Measurements from ENCODE around the gene TM9SF1. TPM values are rescaled to one million over a fixed set of nuclear protein-coding genes. Genes with fewer than 3 reads are reported as not detected.
A peak's percentile ranks its signal among the peaks of the same experiment; 100 is the strongest.
"Not testable (repeated sequence)": the region's sequence is repeated elsewhere in the genome, so short reads cannot be mapped to it uniquely, and the experiment has no call there.

Gene TM9SF1
- polyA plus RNA-seq, 3 donors from 2014 or later: 31.0 to 60.5 (median 42.4) TPM

GRCh38 chr14:24215495-24216344 lies 20.5 kb upstream of the TM9SF1 start, which contains the start of gene MDP1:
MDP1 (minus strand) TSS chr14:24216066; CDS start chr14:24215955, 111 bp downstream.
- Mint-ChIP-seq H3K27ac (peak within 1 kb of the TSS; percentile 96 to 100 (median 98)), H3K36me3 (peaks cover 4 to 11% (median 9%) of the 10 kb centered on the region in 3 donors), H3K27me3 (ENCODE audit: low read depth in 3 of 3) (peaks cover 8 to 21% (median 14%) of the 10 kb centered on the region in 3 donors), H3K4me3 (peak within 1 kb of the TSS; percentile 89 to 99 (median 93)), H3K4me1 (peaks cover 51% of the 10 kb centered on the region in 2 donors), H3K9me3 (no peaks in the 10 kb centered on the region)
- peak; percentile 84 to 88 (median 87) for DNase-seq

- Mint-ChIP-seq H3K9me3 (no peaks in the 10 kb centered on the region), H3K27ac (peak overlapping the region; percentile 96 to 100 (median 98)), H3K4me3 (peak overlapping the region; percentile 91 to 99 (median 93)), H3K36me3 (peaks cover 10 to 23% (median 12%) of the 10 kb centered on the region in 3 donors), H3K4me1 (peaks cover 58 to 60% of the 10 kb centered on the region in 2 donors), H3K27me3 (ENCODE audit: low read depth in 3 of 3) (peaks cover 8 to 23% (median 14%) of the 10 kb centered on the region in 3 donors)
- no peak for DNase-seq
Measured at GRCh38 chr14:24213866-24214662, 18.8 kb upstream of the TM9SF1 start.

GRCh38 chr14:24212924-24213865 lies 18.0 kb upstream of the TM9SF1 start, which contains the start of gene CHMP4A:
CHMP4A (minus strand) TSS chr14:24213488; CDS start chr14:24213439, 49 bp downstream.
- peaks cover 58 to 64% of the 10 kb centered on the region in 2 donors for H3K4me1 Mint-ChIP-seq
- H3K27me3 Mint-ChIP-seq (ENCODE audit: low read depth in 3 of 3): peaks cover 8 to 25% (median 14%) of the 10 kb centered on the region in 3 donors
- peaks cover 10 to 23% (median 12%) of the 10 kb centered on the region in 3 donors for H3K36me3 Mint-ChIP-seq
- H3K9me3 Mint-ChIP-seq: no peaks in the 10 kb centered on the region
- H3K27ac Mint-ChIP-seq: peak within 1 kb of the TSS; percentile 96 to 100 (median 98)
- H3K4me3 Mint-ChIP-seq: peak within 1 kb of the TSS; percentile 91 to 99 (median 93)
- peak; percentile 95 to 96 (median 96) for DNase-seq

- Mint-ChIP-seq H3K27me3 (ENCODE audit: low read depth in 3 of 3) (peaks cover 8 to 25% (median 14%) of the 10 kb centered on the region in 3 donors), H3K4me1 (peaks cover 65 to 77% of the 10 kb centered on the region in 2 donors), H3K9me3 (no peaks in the 10 kb centered on the region), H3K4me3 (peak overlapping the region in 4 of 5 donors; percentile 33 to 95 (median 65)), H3K27ac (peak overlapping the region; percentile 96 to 100 (median 98)), H3K36me3 (peaks cover 16 to 35% (median 19%) of the 10 kb centered on the region in 3 donors)
- DNase-seq: no peak
Measured at GRCh38 chr14:24211311-24211710, 16.1 kb upstream of the TM9SF1 start.

- Mint-ChIP-seq H3K27me3 (ENCODE audit: low read depth in 3 of 3) (peaks cover 1 to 8% (median 3%) of the 10 kb centered on the region in 3 donors), H3K4me1 (peaks cover 39 to 58% of the 10 kb centered on the region in 2 donors), H3K4me3 (no peak overlapping the region), H3K27ac (peak overlapping the region; percentile 86 to 98 (median 92)), H3K9me3 (no peaks in the 10 kb centered on the region), H3K36me3 (peaks cover 27 to 54% (median 33%) of the 10 kb centered on the region in 3 donors)
- no peak for DNase-seq
Measured at GRCh38 chr14:24207625-24208024, 12.4 kb upstream of the TM9SF1 start.

GRCh38 chr14:24207104-24207551 lies 11.9 kb upstream of the TM9SF1 start:
- H3K27me3 Mint-ChIP-seq (ENCODE audit: low read depth in 3 of 3): peaks cover 1 to 5% (median 3%) of the 10 kb centered on the region in 3 donors
- peaks cover 29 to 59% (median 37%) of the 10 kb centered on the region in 3 donors for H3K36me3 Mint-ChIP-seq
- H3K4me3 Mint-ChIP-seq: no peak overlapping the region
- peak; percentile 38 to 58 (median 55) for DNase-seq
- no peaks in the 10 kb centered on the region for H3K9me3 Mint-ChIP-seq
- peak overlapping the region; percentile 86 to 98 (median 92) for H3K27ac Mint-ChIP-seq
- H3K4me1 Mint-ChIP-seq: peaks cover 36 to 57% of the 10 kb centered on the region in 2 donors

- no peak for DNase-seq
- H3K27me3 Mint-ChIP-seq (ENCODE audit: low read depth in 3 of 3): peaks cover under 1 to 7% (median 3%) of the 10 kb centered on the region in 3 donors
- peaks cover 29 to 51% of the 10 kb centered on the region in 2 donors for H3K4me1 Mint-ChIP-seq
- no peaks in the 10 kb centered on the region for H3K9me3 Mint-ChIP-seq
- H3K27ac Mint-ChIP-seq: peak overlapping the region; percentile 86 to 98 (median 92)
- H3K36me3 Mint-ChIP-seq: peaks cover 30 to 61% (median 41%) of the 10 kb centered on the region in 3 donors
- H3K4me3 Mint-ChIP-seq: no peak overlapping the region
Measured at GRCh38 chr14:24206260-24207103, 11.2 kb upstream of the TM9SF1 start.

GRCh38 chr14:24204163-24205146 lies 9.2 kb upstream of the TM9SF1 start:
- Mint-ChIP-seq H3K4me3 (no peak overlapping the region), H3K36me3 (peaks cover 26 to 52% (median 37%) of the 10 kb centered on the region in 3 donors), H3K9me3 (no peaks in the 10 kb centered on the region)

GRCh38 chr14:24203249-24203886 lies 8.1 kb upstream of the TM9SF1 start:
- H3K27ac Mint-ChIP-seq: peak overlapping the region in 3 of 6 donors; percentile 15 to 40 (median 16)
- peaks cover 32 to 47% of the 10 kb centered on the region in 2 donors for H3K4me1 Mint-ChIP-seq
- H3K4me3 Mint-ChIP-seq: not testable (repeated sequence)

More at GRCh38 chr14:24204163-24205146, 9.2 kb upstream of the TM9SF1 start:
- Mint-ChIP-seq H3K27me3 (ENCODE audit: low read depth in 3 of 3) (peaks cover 0 to 5% (median 3%) of the 10 kb centered on the region in 3 donors), H3K4me1 (peaks cover 25 to 38% of the 10 kb centered on the region in 2 donors), H3K27ac (peak overlapping the region in 5 of 6 donors; percentile 9 to 82 (median 15))
- no peak for DNase-seq

GRCh38 chr14:24202538-24202937 lies 7.3 kb upstream of the TM9SF1 start:
- Mint-ChIP-seq H3K4me1 (peaks cover 31 to 43% of the 10 kb centered on the region in 2 donors), H3K36me3 (peaks cover 32 to 52% (median 46%) of the 10 kb centered on the region in 3 donors), H3K27ac (peak overlapping the region in 2 of 6 donors; percentile 15 to 40)
- not testable (repeated sequence) for H3K27me3 Mint-ChIP-seq (ENCODE audit: low read depth in 3 of 3); H3K4me3 Mint-ChIP-seq; DNase-seq; H3K9me3 Mint-ChIP-seq

More at GRCh38 chr14:24203249-24203886, 8.1 kb upstream of the TM9SF1 start:
- H3K36me3 Mint-ChIP-seq: peaks cover 32 to 56% (median 46%) of the 10 kb centered on the region in 3 donors
- H3K9me3 Mint-ChIP-seq; DNase-seq; H3K27me3 Mint-ChIP-seq (ENCODE audit: low read depth in 3 of 3): not testable (repeated sequence)

Data from immature natural killer cell (primary cell).